ENCODE results near the gene PLEKHM2.

Gene PLEKHM2

DNA sequence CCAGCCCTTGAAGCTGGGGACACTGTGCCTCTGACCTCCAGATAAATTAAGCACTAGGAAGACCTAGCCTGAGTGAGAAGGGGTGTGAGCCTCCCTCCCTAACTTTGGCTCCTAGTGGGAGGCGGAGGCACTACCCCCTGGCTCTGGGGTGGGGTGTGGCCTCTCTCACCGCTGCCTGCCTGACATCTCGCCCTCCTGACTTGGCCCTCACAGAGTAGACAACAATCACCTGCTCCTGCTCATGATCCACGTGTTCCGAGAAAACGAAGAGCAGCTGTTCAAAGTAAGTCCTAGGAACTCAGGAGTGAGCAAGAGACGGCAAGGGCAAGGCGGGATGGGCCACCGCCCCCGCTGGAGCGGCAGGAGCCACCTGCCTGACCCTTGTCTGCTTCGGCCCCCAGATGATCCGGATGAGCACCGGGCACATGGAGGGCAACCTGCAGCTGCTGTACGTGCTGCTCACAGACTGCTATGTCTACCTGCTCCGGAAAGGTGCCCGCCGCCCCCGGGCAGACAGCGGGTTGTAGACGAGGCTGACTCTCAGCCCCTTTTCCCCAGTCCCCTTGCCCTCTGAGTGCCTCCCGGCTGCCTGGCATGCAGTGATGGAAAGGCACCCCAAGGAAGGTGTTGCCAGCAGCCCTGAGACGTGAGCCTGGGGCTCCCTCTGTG, 43.9 kb downstream of the PLEKHM2 start:
- FAIRE-seq = no peak

- no peak for FAIRE-seq
These were observed 45.0 kb downstream of the PLEKHM2 start for GRCh38 chr1:15728937-15729657.

DNA sequence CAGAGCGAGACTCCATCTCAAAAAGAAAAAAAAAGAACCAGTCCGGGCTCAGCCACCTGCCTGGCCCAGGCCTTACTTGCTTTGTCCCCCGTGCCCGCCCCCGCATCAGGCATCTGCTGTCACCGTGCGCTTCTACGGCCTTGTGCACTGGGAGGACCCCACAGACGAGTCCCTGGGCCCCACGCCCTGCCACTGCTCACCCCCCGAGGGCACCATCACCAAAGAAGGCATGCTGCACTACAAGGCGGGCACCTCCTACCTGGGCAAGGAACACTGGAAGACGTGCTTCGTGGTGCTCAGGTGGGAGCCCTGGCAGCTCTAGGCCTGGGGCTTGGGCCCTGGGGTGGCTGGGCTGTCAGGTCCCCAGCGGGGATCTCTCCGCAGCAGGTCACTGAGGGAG, 46.3 kb downstream of the PLEKHM2 start:
- FAIRE-seq = no peak

GRCh38 chr1:15730936-15731335, 46.8 kb downstream of the PLEKHM2 start:
- FAIRE-seq = no peak

DNA sequence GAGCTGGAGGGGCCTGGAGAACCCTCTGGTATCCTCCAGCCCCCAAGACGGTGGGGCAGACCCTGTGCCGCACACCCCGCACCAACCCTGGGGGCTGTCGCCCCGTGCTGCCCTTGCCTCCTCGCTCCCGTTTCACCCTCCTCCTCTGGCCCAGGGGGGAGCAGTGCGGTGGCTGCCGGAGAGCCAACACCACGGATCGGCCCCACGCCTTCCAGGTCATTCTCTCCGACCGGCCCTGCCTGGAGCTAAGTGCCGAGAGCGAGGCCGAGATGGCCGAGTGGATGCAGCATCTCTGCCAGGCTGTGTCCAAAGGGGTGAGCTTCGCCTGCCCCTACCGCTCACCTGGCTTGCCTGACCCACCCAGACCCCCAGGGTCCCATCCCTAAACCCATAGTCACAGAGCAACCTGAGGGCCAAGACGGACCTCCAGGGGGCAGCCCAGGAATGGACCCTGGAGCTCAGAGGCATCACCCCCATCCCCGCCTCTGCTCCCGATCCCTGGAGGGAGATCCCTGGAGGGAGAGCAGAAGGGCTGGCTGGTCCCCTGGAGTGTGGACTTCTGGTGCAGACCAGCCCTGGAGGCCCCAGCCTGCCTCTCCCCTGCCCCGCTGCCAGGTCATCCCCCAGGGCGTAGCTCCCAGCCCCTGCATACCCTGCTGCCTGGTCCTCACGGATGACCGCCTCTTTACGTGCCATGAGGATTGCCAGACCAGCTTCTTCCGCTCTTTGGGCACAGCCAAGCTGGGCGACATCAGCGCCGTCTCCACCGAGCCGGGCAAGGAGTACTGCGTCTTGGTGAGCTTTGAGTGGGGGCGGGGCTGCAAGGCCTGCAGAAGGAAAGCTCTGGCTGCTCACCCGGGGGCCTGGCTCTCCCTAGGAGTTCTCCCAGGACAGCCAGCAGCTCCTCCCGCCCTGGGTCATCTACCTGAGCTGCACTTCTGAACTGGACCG, 47.9 kb downstream of the PLEKHM2 start:
- no peak for FAIRE-seq

DNA sequence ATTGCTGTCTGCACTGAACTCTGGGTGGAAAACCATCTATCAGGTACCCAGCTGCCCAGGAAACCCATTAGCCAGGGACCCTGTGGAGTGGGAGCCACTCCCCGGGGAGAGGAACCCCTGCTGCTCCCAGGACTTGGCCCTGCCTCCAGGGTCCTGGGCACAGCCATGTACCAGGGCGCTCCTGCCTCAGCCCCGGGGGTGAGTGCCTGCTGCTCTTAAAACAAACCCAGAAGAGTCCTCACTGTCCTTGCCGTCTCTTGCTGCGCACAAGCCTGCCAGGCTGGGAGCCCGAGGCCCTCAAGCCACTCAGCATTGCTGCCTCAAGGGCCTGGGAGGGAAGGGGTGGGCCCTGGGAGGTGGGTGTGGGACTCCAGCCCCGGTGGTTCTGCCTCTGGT, 48.6 kb downstream of the PLEKHM2 start:
- no peak for FAIRE-seq

DNA sequence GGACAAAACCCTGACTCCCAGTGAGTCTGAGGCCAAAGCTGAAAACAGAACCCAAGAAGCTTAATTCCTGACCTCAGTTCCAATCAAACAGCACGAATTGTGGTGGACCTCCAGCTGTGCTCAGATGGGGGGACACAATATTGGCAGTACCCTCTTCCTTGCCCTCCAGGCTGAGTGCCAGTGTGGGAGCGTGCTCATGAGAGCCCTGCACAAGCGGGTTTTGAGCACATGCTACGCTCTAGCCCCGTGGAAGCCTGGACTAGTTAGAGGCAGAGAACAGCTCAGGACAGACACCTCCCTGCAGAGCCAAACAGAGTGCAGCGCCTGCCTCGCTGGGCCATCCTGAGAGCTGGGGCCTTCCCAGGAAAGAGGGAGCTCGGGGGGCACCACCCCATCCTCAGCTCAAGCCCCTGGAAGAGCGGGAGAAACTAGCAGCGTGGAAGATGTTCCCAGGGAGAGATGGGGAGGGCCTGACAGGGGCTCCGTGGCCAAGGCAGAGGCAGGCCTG, 49.2 kb downstream of the PLEKHM2 start:
- no peak for FAIRE-seq

GRCh38 chr1:15733726-15734226, 49.7 kb downstream of the PLEKHM2 start:
- FAIRE-seq = no peak

- FAIRE-seq = no peak
These were observed 50.2 kb downstream of the PLEKHM2 start for GRCh38 chr1:15734296-15734695.

- FAIRE-seq = no peak
These were observed 50.8 kb downstream of the PLEKHM2 start for GRCh38 chr1:15734901-15735300.

DNA sequence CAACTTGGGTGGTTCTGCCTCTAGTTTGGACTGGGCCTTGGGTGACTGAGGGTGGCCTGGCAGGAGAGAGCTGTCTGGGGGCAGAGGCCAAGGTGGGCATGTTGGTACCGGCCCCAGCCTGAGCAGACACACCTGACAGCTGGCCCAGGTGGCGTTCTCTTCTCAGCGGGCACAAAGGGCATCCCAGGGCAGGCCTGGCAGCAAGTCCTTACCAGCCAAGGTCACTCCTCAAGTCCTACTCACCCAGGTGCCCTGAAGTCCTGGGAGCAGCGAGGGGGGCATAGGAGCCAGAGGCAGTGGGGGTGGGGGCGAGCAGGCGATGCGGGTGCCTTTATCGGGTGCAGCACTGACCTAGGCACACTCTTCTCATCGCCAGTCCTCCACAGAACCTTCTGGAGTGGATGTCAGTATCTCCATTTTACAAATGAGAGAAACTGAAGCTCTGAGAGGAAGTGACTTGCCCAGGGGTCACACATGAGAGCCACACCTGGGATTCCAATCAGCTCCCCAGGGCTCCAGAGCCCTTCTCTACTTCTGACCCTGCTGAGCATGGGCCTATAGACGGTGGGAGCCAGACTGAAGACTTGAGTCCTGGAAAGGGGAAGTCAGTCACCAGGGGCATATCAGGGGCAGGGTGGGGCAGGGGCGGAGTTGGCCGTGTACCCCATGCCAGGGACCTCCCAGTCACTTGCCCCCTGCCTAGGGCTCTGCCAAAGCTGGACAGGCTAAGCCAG, 51.4 kb downstream of the PLEKHM2 start:
- FAIRE-seq = no peak

GRCh38 chr1:15736038-15736891, 52.1 kb downstream of the PLEKHM2 start, which contains the start of gene SLC25A34:
Gene SLC25A34, plus strand, starts transcription at chr1:15736258. Its CDS starts 228 bp downstream, at chr1:15736486.
- no peak for FAIRE-seq

DNA sequence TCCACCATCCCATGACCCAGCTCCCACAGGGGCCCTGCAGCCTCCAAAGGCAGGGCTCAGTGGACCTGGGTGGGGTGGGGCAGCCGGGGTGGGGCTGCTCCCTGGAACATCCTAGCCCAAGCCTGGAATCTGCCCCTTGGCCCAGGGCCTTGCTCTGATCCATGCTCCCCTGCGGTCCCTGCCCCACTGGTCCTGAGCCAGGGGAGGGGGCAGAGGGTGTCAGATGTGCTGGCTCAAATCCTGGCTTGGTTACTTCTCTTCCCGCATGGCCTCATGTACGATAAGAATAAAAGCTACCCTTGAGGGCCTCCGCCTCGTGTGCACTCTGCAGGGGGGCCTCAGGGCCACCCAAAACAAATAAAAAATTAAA, 52.8 kb downstream of the PLEKHM2 start:
- no peak for FAIRE-seq

DNA sequence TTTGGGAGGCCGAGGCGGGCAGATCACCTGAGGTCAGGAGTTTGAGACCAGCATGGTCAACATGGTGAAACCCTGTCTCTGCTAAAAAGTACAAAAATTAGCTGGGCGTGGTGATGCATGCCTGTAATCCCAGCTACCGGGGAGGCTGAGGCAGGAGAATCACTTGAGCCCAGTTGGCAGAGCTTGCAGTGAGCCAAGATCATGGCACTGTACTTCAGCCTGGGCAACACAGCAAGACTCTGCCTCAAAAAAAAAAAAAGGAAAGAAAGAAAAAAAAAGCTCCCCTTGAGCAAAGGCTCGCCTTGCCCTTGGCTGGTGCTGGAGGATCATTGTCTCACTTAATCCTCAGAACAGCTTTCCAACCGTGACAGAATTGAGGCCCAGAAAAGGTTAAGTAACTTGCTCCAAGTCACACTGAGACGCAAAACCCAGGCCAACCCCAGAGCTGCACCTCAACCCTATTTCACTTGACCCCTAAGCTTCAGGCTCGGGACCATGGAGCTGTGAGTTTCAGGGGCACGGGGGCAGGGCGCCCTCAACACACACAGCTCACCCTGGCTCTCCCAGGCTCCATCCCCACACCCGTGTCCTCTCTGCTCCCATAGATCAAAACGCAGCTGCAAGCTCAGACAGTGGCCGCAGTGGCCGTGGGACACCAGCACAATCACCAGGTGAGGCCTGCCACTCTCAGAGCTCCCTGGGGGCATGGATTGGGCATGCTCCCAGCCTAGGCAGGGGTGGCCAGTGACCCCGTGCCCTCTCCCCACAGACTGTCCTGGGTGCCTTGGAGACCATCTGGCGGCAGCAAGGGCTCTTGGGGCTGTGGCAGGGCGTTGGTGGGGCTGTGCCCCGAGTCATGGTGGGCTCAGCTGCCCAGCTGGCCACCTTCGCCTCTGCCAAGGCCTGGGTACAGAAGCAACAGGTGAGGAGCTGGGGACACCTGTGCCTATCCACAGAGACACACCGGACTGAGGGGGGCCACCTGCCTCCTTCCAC, 53.5 kb downstream of the PLEKHM2 start:
- FAIRE-seq = no peak

DNA sequence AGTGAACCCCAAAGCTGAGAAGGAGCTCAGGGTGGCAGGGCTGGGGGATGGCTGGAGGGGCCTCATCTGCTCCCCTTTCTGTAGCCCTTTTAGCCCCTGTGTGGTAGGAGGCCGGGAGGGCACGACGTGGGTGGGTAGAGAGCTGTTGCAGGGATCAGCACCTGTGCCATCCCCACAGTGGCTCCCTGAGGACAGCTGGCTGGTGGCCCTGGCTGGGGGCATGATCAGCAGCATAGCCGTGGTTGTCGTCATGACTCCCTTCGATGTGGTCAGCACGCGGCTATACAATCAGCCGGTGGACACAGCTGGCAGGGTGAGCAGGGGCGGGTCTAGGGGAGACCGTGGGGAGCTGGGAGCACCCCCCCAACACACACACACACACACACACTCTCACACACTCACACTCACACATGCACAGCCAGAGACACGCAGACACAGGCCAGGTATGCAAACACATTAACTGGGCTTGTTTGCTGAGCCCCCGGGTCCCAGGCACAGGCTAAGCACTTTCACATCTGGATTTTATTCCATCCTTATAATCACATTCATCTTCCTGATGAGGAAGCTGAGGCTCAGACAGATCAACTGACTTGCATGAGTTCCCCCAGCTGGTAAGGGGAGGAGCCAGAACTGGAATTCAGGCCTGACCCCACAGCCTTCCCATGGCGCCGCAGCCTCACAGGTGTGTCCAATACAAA, 54.4 kb downstream of the PLEKHM2 start:
- no peak for FAIRE-seq

- no peak for FAIRE-seq
These were observed 55.1 kb downstream of the PLEKHM2 start for GRCh38 chr1:15739259-15739658.

DNA sequence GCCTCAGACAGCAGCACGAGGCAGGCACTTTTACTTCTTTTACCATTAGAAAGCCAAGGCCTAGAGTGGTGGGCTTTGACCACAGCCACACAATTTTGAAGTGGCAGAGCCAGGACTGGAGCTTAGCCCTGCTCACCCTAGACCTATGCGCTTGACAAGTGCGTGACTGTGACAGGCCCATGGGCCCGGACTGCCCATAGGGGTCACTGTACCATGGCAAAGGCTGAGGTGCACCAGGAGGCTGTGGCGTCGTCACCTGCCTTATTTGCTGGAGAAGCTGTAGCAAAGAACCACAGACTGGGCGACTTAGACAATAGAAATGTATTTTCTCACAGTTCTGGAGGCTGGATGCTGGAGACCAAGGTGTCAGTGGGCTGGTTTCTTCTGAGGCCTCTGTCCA, 55.6 kb downstream of the PLEKHM2 start:
- no peak for FAIRE-seq

DNA sequence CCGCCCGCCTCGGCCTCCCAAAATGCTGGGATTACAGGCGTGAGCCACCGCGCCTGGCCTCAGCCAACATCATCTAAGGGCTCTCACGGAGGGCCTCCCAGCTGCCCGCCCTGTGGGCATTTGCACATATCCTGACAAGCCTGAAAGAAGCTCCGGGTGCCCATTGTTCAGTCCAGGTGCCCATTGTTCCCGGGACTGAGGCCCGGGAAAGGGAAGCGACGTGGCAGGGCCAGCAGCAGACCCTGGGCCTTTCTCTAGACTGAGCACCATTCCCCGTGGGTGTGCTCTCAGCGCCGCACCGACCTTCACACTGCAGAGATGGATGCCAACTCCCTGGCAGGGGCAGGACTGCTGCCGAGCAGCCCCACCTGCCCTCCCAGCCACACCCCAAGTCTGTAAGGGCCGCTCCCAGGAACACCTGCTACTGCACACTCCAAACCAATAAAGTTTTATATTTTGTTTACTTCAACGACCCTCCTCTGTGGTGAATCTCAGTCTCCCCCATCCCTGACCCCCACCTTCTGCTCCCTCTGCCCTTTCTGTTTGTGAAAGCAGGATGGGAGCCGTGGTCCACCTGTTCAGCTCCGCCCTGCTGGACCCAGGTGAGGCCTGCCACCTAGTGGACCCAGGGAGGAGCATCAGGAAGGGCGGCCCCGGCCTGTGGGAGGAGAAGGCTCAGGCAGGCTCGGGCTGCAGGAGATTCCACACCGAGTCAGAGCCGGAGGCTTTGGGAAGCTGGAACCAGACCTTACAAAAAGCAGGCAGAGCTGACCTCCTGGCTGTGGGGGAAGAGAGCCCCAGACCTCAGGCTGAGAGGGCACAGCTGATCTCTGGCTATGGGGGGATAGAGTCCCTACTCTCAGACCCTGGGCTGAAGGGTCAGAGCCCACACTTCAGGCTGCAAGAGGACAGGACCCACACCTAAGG, 57.1 kb downstream of the PLEKHM2 start:
- FAIRE-seq = no peak

Measured in TTC549 (cell line).